GM15510 (cell line): ENCODE results near the gene ATP2A1.

Experiments
- POLR2A ChIP-seq: IDR thresholded peaks from 3 replicates; pipeline ENCODE4 v1.6.1; 2011; ENCODE audit warnings: borderline replicate concordance; ENCODE audit not compliant: insufficient read length; ENCODE audit errors: extremely low read depth

The ATP2A1 gene

DNA sequence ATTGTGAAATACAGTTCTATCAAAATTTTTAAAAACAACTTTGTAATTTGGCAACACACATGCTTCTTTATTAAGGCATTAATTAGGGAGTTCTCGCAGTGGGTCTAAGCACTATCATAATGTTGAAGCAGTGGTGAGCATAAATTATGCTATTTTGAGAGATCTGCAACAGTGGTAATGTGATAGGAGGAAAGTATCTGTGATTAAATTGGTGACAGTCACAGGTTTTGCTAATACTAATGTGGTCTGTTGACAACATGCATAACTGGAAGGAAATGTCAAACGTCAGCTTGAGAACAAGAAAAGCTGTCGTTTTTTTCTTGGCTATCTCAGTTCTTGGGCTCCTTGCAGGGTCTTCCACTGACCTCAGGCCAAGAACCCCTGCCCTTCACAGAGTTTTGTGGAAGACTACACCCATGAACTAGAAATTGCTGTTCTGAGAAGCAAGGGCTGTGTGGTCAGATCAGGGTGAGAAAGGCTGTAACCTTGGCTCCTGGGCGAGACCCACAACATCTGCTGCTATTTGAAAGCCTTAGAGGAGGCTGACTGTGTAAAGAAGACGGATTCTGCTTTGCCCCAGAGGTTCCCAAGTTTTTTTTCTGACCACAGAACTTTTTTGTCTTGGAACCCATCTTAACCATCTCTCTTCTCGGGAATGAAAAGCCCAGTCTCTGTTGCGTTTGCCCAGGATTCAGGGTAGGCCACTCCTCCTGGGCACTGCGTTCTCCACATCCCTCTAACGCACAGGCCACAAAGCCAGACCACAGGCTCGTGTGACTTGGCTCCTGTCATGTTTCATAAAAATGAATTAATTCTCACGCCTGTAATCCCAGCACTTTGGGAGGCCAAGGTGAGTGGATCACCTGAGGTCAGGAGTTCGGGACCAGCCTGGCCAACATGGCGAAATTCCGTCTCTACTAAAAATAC is 13.9 kb downstream of the ATP2A1 start:
- no peak for TF ChIP-seq POLR2A

DNA sequence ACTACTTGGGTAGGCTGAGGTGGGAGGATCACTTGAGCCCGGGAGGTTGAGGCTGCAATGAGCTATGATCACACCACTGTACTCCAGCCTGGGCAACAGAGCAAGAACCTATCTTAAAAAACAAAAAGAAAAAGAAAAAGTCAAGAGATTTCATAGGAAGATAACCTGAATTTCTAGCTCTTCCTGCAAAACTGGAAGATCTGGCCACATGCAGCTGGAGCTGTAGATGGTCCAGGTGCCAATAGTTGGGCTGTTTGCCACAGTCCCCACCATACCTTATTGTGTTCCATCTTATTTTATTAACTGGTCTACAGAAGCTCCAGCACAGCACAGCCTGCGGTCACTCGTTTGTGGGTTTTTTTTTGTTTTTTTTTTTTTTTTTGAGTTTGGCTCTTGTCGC is 15.0 kb downstream of the ATP2A1 start:
- TF ChIP-seq POLR2A, result no peak

DNA sequence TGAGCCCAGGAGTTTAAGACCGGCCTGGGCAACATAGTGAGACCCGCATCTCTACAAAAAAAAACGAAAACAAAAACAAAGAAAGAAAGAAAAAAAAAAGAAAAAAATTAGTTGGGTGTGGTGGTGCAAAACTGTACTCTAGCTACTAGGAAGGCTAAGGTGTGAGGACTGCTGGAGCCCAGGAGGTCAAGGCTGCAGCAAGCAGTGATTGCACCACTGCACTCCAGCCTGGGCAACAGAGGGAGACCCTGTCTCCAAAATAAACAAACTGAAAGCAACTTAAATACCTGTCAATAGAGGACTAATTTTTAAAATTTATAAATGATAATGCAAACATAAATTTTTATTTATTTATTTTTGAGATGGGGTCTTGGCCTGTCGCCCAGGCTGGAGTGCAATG is 17.3 kb downstream of the ATP2A1 start:
- no peak for TF ChIP-seq POLR2A

DNA sequence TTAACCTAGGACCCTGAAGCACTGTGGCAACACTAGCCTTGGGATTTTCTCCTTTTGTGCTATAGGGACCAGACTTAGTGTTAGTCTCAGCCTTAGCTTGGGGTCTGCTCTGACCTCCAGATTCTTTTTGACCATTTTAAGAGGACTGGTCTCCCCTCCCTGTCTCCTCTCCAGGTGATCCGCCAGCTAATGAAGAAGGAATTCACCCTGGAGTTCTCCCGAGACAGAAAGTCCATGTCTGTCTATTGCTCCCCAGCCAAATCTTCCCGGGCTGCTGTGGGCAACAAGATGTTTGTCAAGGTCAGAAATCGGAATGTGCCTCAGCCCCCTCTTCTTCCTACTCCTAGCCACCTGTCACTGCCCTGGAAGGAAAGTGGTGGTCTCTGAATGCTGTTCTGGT is 19.5 kb downstream of the ATP2A1 start:
- TF ChIP-seq POLR2A, result no peak

DNA sequence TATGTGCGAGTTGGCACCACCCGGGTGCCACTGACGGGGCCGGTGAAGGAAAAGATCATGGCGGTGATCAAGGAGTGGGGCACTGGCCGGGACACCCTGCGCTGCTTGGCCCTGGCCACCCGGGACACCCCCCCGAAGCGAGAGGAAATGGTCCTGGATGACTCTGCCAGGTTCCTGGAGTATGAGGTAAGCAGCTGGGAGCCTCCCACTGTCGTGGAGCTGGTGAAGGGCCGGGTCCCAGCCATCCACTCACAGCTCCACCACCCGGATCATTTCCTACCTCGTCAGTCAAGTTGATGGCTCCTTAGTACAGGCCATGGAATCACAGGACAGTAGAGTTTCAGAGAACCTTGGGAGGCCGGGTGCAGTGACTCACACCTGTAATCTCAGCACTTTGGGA is 20.0 kb downstream of the ATP2A1 start:
- no peak for TF ChIP-seq POLR2A

DNA sequence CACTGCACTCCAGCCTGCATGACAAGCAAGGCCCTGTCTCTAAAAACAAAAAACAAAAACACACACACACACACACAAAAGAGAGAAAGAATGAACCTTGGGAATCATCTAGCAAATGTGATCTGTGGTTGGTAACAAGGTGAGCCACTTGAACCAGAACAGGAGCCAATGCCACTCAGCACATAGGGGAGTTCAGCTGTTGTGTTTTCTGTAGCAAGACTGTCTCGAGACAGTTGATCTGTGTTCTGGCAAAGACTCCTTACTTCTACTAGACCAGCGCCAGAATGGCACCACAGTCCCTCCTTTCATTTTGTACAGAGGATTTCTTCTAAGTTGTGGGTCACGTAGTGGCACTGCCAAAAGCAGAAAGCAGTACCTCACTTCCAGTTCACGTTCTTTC is 20.7 kb downstream of the ATP2A1 start:
- TF ChIP-seq POLR2A, result no peak

DNA sequence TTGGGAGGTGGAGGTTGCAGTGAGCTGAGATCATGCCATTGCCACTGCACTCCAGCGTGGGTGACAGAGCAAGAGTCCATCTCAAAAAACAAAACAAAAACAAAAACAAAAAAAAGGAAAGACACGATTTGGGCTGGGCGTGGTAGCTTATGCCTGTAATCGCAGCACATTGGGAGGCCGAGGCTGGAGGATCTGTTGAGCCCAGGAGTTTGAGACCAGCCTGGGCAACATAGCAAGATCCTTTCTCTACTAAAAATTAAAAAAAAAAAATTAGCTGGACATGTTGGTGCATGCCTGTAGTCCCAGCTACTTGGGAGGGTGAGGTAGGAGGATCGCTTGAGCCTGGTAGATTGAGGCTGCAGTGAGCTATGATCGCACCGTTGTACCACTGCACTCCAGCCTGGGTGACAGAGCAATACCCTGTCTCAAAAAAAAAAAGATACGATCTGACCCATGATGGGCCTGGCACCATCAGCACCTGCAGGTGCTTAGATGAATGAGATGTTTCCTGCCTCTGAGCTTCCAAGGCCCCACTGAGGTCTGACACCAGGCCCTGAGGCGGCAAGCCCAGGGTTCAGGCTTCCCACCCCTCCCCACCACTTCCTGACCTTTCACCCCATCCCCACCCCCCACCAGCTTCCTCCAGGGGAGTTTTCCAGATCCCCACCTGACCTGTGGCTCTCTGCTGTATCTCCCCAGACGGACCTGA is 21.7 kb downstream of the ATP2A1 start:
- TF ChIP-seq POLR2A, result no peak

DNA sequence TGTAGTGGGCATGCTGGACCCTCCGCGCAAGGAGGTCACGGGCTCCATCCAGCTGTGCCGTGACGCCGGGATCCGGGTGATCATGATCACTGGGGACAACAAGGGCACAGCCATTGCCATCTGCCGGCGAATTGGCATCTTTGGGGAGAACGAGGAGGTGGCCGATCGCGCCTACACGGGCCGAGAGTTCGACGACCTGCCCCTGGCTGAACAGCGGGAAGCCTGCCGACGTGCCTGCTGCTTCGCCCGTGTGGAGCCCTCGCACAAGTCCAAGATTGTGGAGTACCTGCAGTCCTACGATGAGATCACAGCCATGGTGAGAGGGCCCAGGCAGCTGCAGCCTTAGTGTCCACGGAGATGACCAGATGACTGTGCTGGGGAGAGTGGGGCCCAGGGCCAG is 22.3 kb downstream of the ATP2A1 start:
- TF ChIP-seq POLR2A, result no peak

DNA sequence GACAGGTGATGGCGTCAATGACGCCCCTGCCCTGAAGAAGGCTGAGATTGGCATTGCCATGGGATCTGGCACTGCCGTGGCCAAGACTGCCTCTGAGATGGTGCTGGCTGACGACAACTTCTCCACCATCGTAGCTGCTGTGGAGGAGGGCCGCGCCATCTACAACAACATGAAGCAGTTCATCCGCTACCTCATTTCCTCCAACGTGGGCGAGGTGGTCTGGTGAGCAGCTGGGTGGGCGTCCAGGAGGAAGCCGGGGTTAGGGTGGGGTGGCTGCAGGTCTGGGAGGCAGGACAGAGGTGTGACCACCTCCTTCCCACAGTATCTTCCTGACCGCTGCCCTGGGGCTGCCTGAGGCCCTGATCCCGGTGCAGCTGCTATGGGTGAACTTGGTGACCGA is 23.6 kb downstream of the ATP2A1 start:
- TF ChIP-seq POLR2A, result no peak

DNA sequence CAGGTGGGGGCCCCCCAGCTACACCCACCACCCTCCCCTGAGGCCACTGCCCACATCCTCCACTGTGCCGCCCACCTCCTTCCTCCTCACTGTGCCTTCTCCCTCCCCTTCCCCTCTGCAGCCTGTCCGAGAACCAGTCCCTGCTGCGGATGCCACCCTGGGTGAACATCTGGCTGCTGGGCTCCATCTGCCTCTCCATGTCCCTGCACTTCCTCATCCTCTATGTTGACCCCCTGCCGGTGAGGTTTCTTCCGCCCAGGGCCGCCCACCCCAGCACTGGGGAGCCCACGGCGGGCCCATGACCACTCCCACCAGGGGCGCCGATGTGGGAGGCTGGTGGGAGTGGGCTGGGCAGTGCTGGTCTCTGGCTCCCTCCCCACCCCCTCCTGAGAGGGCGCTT is 24.6 kb downstream of the ATP2A1 start:
- TF ChIP-seq POLR2A, result no peak

DNA sequence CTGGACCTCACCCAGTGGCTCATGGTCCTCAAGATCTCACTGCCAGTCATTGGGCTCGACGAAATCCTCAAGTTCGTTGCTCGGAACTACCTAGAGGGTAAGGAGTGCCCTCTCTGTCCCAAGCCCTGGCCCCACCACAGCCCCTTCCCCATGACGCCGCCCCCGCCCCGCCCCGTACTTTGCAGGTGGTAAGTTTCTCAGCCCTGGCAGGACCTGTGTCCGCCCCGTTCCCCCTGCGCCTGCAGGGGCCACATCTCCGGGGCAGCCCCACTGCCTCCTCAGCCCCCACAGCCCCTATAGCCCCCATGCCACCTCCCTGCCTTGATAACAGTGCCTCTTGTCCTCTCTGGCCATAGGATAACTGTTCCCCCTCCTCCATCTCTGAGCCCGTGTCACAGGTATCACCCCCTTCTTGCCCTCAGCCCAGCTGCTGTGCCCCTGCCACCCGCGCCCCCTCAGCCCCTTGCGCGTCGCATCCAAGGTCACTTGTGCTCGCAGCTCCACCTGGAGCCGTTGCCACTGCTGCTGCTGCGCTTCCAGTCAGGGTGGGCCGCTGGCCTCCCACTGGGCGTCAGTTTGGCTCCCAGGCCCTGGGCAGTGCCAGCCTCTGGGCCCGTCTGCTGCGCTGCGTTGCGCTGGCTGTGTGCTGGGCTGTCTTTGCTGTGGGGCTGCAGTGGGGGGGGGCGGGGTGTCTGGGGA is 25.2 kb downstream of the ATP2A1 start:
- no peak for TF ChIP-seq POLR2A

DNA sequence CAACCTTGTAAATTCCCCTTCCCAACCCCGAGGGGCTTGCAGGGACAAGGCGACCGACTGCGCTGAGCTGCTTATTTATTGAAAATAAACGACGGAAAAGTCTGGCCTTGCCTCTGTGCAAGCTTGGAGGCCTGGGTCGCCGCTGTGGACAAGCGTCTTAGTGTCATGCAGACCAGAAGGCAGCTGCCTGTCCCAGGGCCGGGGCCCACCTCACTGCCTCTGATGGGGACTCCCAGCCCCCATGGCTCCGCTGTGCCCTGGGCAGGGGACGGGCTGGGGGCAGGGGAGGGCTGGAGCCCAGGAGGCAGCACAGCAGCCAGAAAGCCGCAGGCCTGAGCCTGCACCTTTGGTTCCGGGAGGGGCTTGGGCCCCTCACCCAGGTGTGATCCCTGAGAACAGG is 26.1 kb downstream of the ATP2A1 start:
- TF ChIP-seq POLR2A, result no peak

DNA sequence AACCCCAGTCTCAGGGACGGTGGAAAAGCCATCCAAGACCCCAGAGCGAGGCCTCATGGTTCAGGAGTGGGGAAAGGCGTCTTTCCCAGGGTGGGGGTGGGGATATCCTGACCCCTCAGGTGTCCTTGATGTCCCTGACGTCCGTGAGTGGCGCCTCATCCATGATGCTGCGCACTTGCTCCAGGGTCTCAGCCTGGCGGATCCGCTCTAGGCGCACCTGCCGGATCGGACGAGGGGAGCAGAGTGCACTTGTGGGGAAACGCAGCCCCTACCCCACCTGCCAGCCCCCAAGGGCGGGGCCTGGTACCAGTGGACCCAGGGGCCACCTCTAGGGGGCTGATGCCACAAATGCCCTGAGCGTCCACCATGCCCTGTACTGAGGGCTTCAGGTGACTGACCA is 26.5 kb downstream of the ATP2A1 start:
- TF ChIP-seq POLR2A, result no peak

DNA sequence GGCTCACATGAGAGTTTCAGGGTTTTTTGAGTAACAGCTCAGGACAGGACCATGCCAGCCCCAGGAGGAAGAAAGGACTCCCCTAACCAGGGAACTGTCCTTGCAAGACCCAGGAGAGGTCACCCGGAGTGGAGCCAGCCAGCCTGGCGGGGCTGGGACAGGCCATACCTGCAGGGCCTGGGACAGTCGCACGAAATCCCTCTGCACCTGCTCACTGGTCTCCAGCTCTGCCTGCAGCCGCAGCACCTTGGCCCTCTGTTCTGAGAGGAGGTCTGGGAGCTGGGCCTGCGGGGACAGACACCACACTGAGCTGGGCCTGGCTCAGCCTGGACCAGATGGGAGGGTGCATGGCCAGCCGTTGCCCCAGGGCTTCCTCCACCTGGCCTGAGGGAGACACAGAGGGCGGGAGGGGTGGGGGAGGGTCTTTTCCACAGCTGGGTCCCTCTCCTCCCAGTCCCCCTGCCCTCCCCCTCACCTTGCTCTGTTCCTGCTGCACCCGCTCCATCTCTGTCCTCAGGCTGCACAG is 27.0 kb downstream of the ATP2A1 start:
- no peak for TF ChIP-seq POLR2A

DNA sequence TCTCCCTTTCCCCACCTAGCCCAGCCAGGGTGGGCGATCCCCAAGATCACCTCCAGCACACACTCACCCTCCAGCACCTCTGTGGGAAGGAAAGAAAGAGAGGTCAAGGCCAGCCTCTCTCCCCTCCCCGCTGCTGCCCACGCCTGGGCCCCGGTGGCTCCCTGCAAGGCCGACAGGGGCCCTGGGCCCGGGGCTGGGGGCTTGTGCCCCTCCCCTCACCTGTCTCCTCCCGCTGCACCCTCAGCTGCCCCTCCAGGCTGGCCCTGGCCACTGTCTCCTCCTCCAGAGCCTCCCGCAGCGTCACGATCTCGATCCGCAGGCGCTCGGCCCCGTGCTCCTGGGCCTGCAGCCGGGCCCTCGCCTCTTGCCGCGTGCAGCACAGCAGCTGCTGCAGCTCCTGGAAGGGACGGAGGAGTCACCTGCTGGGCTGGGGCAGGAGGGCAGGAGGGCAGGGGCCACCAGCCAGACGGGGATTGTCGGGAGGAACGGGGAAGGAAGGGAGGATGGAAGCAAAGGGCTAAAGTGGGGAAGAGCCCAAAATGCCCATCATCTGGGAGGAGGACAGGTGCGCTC is 27.6 kb downstream of the ATP2A1 start:
- no peak for TF ChIP-seq POLR2A
